NCI-H146 (cell line): ENCODE results near the gene TMEM45A.
"Not testable (repeated sequence)": the region's sequence is repeated elsewhere in the genome, so short reads cannot be mapped to it uniquely, and the experiment has no call there.

Source experiments
- DNase-seq: peaks from one replicate; lab custom pipeline; 2025; lab: John Stamatoyannopoulos, UW

Gene TMEM45A

DNA sequence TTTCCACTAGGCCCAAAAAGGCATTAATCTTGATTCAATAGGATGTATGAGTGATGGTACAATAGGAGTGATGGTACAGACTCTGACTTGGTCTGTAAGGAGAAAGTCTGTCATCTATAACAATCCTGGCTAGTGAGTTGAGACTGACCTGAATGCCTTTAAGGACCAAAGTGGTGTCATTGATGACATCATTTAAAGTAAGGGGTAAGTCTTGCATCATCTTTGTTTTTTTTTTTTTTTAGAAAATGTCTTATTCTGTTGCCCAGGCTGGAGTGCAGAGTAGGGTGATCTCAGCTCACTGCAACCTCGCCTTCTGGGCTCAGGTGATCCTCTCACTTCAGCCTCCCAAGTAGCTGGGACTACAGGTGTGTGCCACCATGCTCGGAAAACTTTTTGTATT is 5.6 kb upstream of the TMEM45A start:
- DNase-seq, result no peak

DNA sequence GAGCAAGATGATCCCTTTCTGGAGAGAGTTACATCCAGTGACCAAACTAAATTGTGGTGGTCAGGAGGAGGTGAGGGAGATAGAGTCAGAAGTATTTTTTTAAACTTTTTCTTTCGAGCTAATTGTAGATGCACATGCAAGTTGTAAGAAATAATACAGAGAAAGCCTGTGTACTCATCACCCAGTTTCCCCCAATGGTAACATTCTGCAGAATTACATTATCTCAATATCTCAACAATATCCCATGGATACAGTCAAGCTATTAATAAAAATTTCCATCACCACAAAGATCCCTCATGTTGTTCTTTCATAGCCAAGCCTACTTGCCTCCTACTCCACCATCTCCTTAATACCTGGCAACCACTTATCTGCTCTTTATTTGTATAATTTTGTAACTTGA is 3.3 kb upstream of the TMEM45A start:
- no peak for DNase-seq

- DNase-seq, result no peak
Observed at GRCh38 chr3:100496711-100497261, 4.4 kb downstream of the TMEM45A start.

DNA sequence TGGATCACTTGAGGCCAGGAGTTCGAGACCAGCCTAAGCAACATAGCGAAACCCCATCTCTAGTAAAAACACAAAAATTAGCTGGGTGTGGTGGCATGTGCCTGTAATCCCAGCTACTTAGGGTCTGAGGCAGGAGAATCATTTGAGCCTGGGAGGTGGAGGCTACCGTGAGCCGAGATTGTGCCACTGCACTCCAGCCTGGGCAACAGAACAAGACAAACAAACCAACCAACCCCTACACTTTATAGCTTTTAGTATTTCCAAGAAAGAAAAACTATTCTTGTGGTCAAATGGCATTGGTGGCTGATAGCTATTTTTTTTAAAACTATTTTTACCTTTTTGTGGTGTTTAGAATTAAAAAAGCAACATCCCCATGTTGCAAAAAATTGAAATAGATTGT is 7.2 kb downstream of the TMEM45A start:
- no peak for DNase-seq

GRCh38 chr3:100500320-100500880 is 8.0 kb downstream of the TMEM45A start:
- DNase-seq, result no peak

- DNase-seq, result no peak
Observed at GRCh38 chr3:100503448-100503847, 11.0 kb downstream of the TMEM45A start.

DNA sequence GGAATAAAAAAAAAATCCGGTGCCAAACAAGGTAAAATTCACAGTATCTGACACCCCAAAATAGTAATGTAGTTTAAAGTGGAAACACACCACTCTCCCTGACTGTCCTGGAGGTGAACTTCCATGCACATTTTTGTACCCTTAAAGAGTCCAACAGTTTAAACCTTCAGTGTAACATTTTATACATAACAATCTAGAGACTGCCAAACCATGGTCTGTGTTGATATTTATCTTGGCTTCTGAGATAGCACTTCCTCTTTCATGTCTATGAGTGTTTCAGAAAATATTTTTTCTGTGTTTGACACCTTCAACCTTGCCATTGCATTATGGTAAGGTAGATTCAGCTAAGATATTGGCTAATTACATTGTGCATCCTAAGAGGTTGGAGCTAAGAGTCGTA is 13.9 kb downstream of the TMEM45A start:
- DNase-seq, result no peak

GRCh38 chr3:100509818-100510217 is 17.4 kb downstream of the TMEM45A start:
- not testable (repeated sequence) for DNase-seq

GRCh38 chr3:100516232-100516631 is 23.8 kb downstream of the TMEM45A start:
- DNase-seq, result no peak

DNA sequence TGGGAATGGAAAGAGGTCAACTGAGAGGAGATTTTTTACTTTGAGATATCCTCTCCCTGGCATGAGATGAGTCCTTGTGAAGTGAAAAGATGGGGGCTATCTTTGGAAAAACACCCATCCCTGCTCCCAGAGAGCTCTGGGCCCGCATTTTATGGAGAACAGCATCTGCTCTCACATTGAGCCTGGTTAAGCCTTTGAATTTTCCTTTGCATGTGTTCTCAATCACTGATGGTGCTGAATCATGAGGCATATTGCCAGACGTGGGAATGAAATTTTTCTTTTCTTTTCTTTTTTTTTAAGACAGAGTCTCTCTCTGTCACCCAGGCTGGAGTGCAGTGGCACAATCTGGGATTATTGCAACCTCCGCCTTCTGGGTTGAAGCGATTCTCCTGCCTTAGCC is 24.4 kb downstream of the TMEM45A start:
- no peak for DNase-seq

DNA sequence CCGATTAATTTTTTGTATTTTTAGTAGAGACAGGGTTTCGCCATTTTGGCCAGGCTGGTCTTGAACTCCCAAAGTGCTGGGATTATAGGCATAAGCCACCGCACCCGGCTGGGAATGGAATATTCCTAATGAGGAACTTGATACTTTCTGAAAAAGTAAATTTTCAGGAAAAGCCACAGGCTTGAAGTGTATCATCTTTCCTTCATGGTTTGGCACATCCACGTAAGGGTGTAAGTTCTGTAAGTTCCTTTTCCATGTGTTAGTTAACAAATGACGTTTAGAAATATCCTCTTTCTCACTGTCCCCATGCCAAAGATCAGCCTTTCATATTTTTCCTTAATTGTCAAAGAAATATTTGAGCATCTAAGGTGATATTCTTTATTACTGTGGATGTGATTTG is 24.9 kb downstream of the TMEM45A start:
- DNase-seq, result no peak

DNA sequence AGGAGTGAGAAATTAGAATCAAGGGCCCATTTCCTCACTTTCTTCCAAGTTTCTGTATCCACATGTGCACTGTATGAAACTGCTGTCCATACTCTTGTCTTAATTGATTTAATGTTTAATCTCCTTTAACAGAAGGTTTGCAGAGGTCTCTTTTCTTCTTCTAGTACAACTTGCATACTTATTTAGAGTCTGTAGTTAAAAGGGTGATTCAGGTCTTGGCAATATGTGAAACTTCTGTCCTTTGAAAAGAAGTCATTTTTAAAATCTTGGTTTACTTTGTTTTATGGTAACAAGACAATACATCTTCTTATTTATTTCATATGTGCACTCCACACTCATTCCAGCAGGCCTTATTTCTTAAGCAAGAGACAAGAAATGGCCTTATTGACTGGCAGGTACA is 25.8 kb downstream of the TMEM45A start:
- no peak for DNase-seq

GRCh38 chr3:100518983-100519382 is 26.6 kb downstream of the TMEM45A start:
- DNase-seq, result no peak

DNA sequence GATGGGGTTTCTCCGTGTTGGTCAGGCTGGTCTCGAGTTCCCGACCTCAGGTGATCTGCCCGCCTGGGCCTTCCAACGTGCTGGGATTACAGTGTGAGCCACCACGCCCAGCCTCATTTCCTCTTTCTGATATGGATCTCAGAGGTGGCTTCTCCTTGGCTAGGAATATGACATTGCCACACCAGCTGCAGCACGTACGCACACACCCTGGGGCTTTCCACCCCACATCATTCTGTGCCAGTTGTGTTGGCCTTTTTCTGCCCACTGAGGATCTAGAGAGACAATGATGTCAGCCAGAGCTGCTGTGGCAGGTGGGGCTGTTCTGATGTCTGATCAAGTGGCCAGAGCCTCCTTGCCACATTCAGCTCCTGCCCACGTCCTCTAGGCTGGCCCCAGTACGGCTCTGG is 29.0 kb downstream of the TMEM45A start:
- DNase-seq, result no peak

DNA sequence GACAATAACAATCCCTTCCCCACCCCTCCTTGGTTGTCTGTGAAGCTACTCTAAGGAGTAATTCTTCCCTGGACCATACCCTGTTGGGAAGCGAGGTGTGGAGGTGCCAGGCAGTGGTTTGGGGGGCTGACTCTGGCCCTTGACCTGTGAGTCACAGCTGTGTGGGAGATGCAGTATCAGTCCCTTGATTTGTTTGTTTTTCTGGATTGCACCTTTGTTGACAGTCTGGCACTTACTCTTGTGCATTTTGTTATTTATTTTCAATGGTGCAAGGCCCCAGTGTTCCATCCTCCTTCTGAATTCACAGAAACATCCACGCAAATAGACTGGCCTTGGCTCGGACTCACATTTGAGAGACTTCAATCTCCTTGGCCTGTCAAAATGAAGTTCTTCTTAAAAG is 29.7 kb downstream of the TMEM45A start:
- no peak for DNase-seq

GRCh38 chr3:100523050-100523760 is 30.8 kb downstream of the TMEM45A start:
- DNase-seq, result no peak

GRCh38 chr3:100525753-100526612 is 33.6 kb downstream of the TMEM45A start:
- no peak for DNase-seq

DNA sequence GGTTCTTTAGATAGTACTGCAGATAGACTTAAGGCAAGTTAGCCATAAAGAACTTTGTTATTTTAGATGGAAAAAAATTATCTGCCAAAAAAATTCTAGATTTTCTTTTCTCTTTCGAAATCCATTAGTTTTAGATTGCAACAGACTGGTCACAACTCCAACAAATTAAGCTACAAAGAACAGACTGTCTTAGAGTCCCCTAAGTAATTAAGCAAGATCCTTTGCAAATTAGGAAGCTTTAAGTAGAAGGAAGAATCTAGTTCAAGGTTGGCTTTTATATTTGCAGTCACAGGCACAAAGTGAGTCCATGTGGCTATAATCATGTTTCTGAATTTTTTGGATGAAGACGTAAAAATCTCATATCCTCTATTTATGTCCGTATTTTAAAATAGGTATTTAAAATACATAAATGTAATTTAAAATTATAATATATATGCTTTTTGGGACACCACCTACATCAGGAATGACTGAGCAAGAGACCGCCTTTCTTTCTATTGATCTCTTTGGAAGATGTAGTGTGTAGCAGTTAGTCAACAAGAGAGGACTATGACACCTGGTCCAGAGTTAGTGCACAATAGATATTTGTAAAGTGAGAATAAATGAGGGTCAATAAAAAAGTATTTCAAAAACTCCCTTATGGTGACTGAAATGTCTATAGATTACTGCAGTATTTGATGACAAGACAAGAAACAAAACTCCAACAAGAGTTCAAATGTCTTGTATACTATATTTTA is 34.4 kb downstream of the TMEM45A start:
- no peak for DNase-seq

DNA sequence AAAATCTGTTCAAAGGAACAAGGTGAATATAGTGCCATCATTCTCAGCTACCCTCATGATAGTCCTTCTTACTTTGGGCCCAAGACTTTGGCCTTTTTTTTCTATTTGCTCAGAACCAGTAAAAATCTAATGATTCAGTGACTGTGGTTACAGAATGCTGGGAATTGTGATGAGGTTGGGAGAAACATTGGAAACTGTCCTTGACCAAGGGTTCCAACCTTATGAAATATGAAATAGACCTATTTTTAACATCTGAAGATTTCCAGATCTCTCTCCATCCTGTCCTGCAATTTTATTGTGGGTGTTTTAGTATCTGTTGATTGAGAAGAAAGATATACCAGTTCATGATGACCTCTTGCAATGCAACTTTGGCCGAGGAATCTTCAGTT is 34.9 kb downstream of the TMEM45A start:
- DNase-seq, result no peak

DNA sequence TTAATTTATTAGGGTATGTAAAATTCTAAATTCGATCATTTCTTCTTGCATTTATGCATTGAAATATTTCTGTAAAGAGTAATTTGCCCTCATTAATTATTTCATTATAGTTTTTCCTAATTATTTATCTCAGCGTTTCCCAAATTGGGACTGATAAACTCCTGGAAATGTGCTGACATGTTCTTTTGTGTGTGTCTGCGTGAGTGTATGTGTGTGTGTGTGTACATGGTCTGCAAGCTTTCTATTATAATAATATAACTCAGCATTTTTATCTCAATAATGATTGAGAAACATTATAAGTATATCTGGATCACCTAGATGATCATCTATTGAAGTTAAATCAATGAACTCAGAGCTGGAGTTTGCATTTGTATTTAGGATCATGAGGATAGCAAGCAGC is 38.7 kb downstream of the TMEM45A start:
- no peak for DNase-seq

GRCh38 chr3:100532411-100532810 is 40.0 kb downstream of the TMEM45A start:
- DNase-seq, result no peak

DNA sequence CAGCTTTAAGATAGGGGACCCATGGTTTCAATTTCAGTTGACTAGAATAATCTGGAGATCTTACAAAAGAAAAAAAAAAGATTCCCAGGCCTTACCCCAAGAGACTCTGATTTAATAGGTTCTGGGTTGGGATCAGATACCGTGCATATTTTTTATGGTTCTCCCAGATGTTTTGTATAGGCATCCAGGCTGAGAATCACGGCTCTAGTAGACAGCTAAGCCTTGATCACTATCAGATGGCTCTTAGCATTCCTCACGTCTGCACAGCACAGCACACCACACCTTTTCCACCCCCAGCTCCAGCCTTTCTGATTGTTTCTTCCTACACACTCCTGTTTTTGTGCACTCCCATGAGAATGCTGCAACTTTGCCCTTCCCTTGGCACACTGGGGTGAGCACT is 40.8 kb downstream of the TMEM45A start:
- no peak for DNase-seq
